Muscle layer of colon (tissue), 2 donors: ENCODE data around the gene IP6K3.
A peak's percentile ranks its signal among the peaks of the same experiment; 100 is the strongest.

ENCODE experiments used
- H3K27ac ChIP-seq: one replicate; pipeline ENCODE4 v1.7.0; 2013; ENCODE audit warnings: low read depth, mild to moderate bottlenecking, low read length, moderate library complexity
- H3K27me3 ChIP-seq, 2 donors: one replicate each; pipeline ENCODE4 v1.7.0; 2013; ENCODE audit warnings: low read length in 2 of 2, mild to moderate bottlenecking in 2 of 2; ENCODE audit not compliant: insufficient read depth in 2 of 2, control insufficient read depth in 1 of 2
- H3K36me3 ChIP-seq: one replicate; pipeline ENCODE4 v1.7.0; 2013; ENCODE audit warnings: mild to moderate bottlenecking, low read length; ENCODE audit not compliant: insufficient read depth
- H3K4me1 ChIP-seq: one replicate; pipeline ENCODE4 v1.7.0; 2013; ENCODE audit warnings: mild to moderate bottlenecking, low read length; ENCODE audit not compliant: insufficient read depth
- H3K4me3 ChIP-seq, 2 donors: one replicate each; pipeline ENCODE4 v1.7.0; 2013; ENCODE audit warnings: low read length in 2 of 2, low read depth in 1 of 2, mild to moderate bottlenecking in 1 of 2, moderate library complexity in 1 of 2
- H3K9ac ChIP-seq: one replicate; pipeline ENCODE4 v1.7.0; 2013; ENCODE audit warnings: low read length
- H3K9me3 ChIP-seq: one replicate; pipeline ENCODE4 v1.7.0; 2013; ENCODE audit warnings: mild to moderate bottlenecking, low read length
- donor health status: abdominal sarcoma.
- donor health status: Adenocarcinoma of cecum.

The IP6K3 gene

DNA sequence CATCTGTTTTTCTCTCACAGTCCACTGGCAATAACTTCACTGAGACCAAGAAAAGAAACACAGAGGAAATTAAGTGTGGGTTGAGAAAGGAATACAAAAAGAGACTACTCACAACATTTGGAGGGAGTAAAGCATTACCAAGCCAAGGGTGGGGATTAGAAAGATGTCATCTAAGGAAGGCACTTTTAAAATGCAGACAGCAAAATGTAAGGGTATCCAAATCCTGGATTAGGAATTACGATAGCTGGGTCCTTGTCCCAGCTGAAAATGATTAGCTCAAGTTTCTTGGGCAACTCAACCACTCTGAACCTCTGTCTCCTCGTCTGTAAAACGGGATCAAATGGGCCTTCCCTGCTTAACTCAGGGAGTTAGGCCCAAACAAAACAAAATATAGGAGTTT lies 40.0 kb upstream of the IP6K3 start:
- H3K27ac ChIP-seq = no peak overlapping the region
- H3K9ac ChIP-seq = peak overlapping the region; percentile 89
- H3K4me3 ChIP-seq = no peak overlapping the region

DNA sequence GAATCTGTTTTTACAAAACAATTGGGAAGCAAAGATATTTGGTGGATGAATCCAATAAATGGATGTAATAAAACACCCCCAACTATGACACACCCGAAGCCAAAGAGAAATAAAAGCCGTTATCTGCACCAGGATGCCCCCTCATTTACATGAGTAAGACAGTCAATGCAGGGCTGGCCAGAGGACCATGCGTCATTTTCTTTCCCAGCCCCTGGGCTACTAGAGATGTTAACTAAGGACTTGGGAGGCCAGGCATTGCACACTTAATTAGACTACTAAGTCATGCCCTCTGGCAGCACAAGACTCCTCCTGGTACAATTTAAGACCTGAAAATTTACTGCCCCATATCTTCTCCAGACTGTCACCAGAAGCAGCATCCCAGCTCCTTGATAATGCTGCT lies 39.1 kb upstream of the IP6K3 start:
- H3K27ac ChIP-seq = peak overlapping the region; percentile 17
- H3K36me3 ChIP-seq = peaks cover 45% of the 10 kb centered on the region
- H3K27me3 ChIP-seq = no peaks in the 10 kb centered on the region
- H3K4me3 ChIP-seq = no peak overlapping the region
- H3K9ac ChIP-seq = peak overlapping the region; percentile 89
- H3K9me3 ChIP-seq = no peaks in the 10 kb centered on the region
- peaks cover 39% of the 10 kb centered on the region for H3K4me1 ChIP-seq

More for the DNA sequence above, 40.0 kb upstream of the IP6K3 start:
- Histone ChIP-seq H3K36me3 (peaks cover 40% of the 10 kb centered on the region), H3K9me3 (no peaks in the 10 kb centered on the region), H3K27me3 (no peaks in the 10 kb centered on the region), H3K4me1 (peaks cover 39% of the 10 kb centered on the region)

DNA sequence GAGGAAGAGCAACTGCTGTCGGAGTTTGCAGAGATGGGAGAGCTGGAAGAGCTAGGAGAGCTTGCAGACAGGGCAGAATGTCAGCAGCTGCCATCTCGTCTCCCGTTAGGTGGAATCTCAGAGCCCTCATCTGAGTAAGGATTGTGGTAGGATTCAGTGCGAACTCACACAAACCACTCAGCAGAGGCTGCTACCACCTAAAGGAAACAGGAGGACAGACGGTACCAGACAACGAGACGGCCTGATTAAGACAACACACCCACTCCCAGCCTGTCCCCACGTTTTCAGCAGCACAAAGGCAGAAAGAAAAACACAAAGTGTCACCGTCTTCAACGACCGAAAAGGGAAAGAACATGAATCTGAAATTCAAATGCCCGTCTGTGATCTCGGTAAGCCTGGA lies 38.1 kb upstream of the IP6K3 start:
- H3K9ac ChIP-seq = no peak overlapping the region
- no peaks in the 10 kb centered on the region for H3K9me3 ChIP-seq
- peaks cover 39% of the 10 kb centered on the region for H3K4me1 ChIP-seq
- H3K36me3 ChIP-seq = peaks cover 55% of the 10 kb centered on the region
- no peak overlapping the region for H3K27ac ChIP-seq
- H3K4me3 ChIP-seq = no peak overlapping the region
- H3K27me3 ChIP-seq = no peaks in the 10 kb centered on the region

GRCh38 chr6:33783781-33784520 lies 37.2 kb upstream of the IP6K3 start:
- H3K4me1 ChIP-seq = peaks cover 34% of the 10 kb centered on the region
- H3K27me3 ChIP-seq = no peaks in the 10 kb centered on the region
- no peak overlapping the region for H3K4me3 ChIP-seq
- no peaks in the 10 kb centered on the region for H3K9me3 ChIP-seq
- peaks cover 64% of the 10 kb centered on the region for H3K36me3 ChIP-seq
- H3K9ac ChIP-seq = no peak overlapping the region
- no peak overlapping the region for H3K27ac ChIP-seq

DNA sequence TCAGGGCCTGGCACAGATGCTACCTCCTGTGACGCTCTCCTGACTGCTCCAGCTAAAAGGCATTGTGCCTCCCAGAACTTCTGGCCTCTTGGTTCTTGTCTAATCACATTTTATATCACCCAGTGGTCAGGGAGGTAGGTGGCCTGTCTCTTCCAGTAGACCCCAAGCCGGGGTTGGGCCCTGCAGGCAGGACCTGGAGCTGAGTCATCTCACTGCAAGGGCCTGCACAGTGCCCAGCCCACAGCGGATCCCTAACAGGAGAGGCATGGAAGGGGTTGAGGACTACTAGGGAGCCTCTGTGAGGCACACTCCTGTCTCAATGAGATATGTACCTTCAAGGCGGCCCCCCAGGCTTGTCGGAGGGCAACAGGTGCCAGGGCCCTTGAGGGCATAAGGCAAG lies 35.9 kb upstream of the IP6K3 start:
- H3K4me1 ChIP-seq = peaks cover 29% of the 10 kb centered on the region
- peaks cover 78% of the 10 kb centered on the region for H3K36me3 ChIP-seq
- H3K9ac ChIP-seq = no peak overlapping the region
- H3K9me3 ChIP-seq = no peaks in the 10 kb centered on the region
- no peak overlapping the region for H3K4me3 ChIP-seq
- H3K27ac ChIP-seq = no peak overlapping the region
- no peaks in the 10 kb centered on the region for H3K27me3 ChIP-seq

DNA sequence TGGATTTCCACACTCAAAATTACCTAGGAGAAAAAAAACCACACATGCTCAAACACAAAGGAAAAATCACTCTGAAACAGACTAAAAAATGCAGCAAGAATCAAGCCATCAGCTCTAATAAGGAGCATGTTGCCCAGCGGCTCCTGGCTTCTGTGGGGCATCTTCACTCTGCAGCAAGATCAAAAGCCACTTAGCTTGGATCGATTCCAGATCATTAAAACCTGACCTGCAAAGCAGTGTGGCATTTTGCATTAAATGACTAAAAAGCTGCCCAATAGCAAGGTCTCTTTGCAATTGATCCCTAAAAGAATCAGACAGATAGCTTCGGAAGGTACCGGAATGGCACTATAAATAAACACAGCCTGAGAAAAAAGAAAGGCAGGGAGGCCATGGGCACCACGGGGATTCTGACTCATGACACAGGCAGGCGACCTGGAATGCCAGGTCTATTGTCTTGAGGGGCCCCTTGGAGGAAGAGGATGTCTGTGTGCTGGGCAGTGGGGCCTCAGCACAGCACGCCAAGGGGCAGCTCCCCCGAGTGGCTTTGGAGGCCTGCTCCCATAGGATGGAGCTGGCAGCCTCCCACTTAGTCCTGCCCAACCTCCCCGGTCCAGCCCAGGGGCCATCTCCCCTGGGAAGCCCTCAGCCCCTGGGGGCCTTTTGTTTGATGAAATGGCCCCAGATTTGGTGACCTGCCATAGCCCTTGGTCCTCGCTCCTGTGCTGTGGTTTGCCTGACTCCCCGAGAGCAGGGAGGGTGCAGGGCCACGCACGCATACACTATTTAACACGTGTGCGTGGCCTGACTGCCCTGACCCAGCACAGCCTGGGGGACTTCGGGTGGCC lies 34.6 kb upstream of the IP6K3 start:
- no peaks in the 10 kb centered on the region for H3K27me3 ChIP-seq
- no peak overlapping the region for H3K4me3 ChIP-seq
- H3K27ac ChIP-seq = no peak overlapping the region
- H3K4me1 ChIP-seq = peaks cover 17% of the 10 kb centered on the region
- peaks cover 87% of the 10 kb centered on the region for H3K36me3 ChIP-seq
- H3K9me3 ChIP-seq = no peaks in the 10 kb centered on the region
- no peak overlapping the region for H3K9ac ChIP-seq

DNA sequence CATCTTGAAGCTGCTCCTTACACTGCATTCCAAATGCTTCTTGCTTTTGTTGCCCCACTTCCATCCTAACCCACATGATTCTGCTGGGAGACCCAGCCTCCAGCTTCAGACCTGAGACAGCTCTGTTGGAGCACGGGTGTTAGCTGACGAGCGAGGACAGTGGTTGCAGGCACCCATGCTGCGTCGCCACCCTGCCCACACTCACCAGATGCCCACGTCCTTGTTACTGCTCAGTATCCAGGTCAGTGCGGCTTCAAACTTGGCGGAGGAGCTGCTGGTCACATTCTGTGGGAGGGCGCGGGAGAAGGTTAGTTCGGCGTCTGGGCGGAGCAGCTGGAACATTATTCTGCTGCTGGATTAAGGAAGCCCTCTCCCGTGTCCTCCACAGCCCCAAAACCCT lies 33.2 kb upstream of the IP6K3 start:
- peaks cover 3% of the 10 kb centered on the region for H3K4me1 ChIP-seq
- peaks cover 89% of the 10 kb centered on the region for H3K36me3 ChIP-seq
- no peaks in the 10 kb centered on the region for H3K9me3 ChIP-seq

GRCh38 chr6:33779290-33779689 lies 32.6 kb upstream of the IP6K3 start:
- H3K27ac ChIP-seq = no peak overlapping the region
- H3K4me3 ChIP-seq = no peak overlapping the region
- no peaks in the 10 kb centered on the region for H3K9me3 ChIP-seq
- H3K36me3 ChIP-seq = peaks cover 95% of the 10 kb centered on the region
- no peaks in the 10 kb centered on the region for H3K27me3 ChIP-seq
- H3K4me1 ChIP-seq = no peaks in the 10 kb centered on the region
- no peak overlapping the region for H3K9ac ChIP-seq

More for the DNA sequence above, 33.2 kb upstream of the IP6K3 start:
- Histone ChIP-seq H3K4me3 (no peak overlapping the region), H3K27ac (no peak overlapping the region), H3K9ac (no peak overlapping the region), H3K27me3 (no peaks in the 10 kb centered on the region)

- peaks cover 94% of the 10 kb centered on the region for H3K36me3 ChIP-seq
- H3K9me3 ChIP-seq = no peaks in the 10 kb centered on the region
- no peak overlapping the region for H3K4me3 ChIP-seq
- no peak overlapping the region for H3K27ac ChIP-seq
- no peak overlapping the region for H3K9ac ChIP-seq
- H3K4me1 ChIP-seq = no peaks in the 10 kb centered on the region
- H3K27me3 ChIP-seq = no peaks in the 10 kb centered on the region
Measured at GRCh38 chr6:33778444-33779121, 31.9 kb upstream of the IP6K3 start.

DNA sequence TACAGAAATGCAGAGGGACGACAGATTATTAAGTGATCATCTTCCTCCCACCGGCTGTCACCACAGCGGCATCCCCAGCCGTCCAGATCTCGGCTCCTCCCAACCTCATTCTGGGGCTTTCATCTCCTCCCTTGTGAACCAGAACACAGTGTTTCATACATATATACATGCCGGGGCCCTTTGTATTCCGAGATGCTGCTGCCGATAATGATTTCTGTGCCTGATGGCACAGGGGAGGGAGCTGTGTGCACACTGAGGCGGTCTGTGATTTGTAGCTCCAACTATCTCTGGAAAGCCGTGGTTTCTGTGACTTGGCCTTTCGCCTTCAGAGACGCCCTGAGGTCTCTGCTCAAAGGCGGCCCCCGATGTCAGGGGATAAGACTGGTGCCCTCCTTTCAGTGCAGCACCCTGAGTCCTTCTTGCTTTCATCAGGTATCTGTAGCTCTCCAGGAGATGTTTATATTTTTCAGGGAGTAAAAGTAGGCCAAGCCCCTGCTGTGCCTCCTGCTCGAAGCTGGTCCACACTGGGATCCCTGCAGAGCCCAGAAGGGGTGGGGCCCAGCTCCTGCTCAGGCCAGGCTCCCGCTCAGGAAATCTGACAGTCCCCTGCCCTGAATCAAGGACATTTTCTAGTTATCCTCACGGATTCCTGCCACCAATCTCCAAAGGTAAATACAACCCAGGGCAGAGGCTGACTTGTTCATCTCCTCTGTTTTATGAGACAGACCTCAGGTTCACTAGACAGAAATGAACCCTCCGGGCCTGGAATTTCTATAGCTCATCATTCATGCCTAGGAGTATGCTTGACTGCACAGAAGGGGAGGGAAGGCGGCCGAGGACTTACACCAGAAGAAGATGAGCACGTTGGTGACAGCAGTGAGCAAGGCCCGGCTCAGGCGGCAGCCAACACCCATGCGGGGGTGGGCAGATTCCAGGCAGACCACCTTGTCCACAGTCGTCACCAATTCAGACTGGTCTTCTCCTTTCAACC lies 31.0 kb upstream of the IP6K3 start:
- Histone ChIP-seq H3K4me3 (no peak overlapping the region), H3K4me1 (no peaks in the 10 kb centered on the region), H3K27ac (no peak overlapping the region), H3K27me3 (no peaks in the 10 kb centered on the region), H3K36me3 (peaks cover 94% of the 10 kb centered on the region), H3K9ac (no peak overlapping the region), H3K9me3 (no peaks in the 10 kb centered on the region)
